ENCODE measurements around the gene RNF148.

- TF ChIP-seq CTCF (IDR thresholded peaks at IDR 0.05; ENCODE audit: low read depth, low read length) (no peak), POLR2A (IDR thresholded peaks at IDR 0.05; ENCODE audit: extremely low read depth, insufficient read length) (no peak), MYC (IDR thresholded peaks at IDR 0.05; ENCODE audit: low read depth, low read length) (no peak)
Measured at GRCh38 chr7:122682815-122683550, 19.7 kb downstream of the RNF148 start.
